ENCODE results near the gene MYL12A.
"Not testable (repeated sequence)": the region's sequence is repeated elsewhere in the genome, so short reads cannot be mapped to it uniquely, and the experiment has no call there.

The MYL12A gene

GRCh38 chr18:3213300-3214059, 34.1 kb upstream of the MYL12A start:
- H3K9ac ChIP-seq (ENCODE audit: low read length in 5 of 5): no peak overlapping the region
- H3K27me3 ChIP-seq (ENCODE audit: control insufficient read depth in 5 of 5, insufficient read depth in 4 of 5, low read length in 5 of 5): no peaks in the 10 kb centered on the region
- H3K4me3 ChIP-seq (ENCODE audit: low read depth in 1 of 5, low read length in 5 of 5): no peak overlapping the region
- H3K9me3 ChIP-seq (ENCODE audit: control insufficient read depth in 5 of 5, low read length in 5 of 5): no peaks in the 10 kb centered on the region
- H3K36me3 ChIP-seq (ENCODE audit: control insufficient read depth in 5 of 5, insufficient read depth in 5 of 5, low read length in 5 of 5): peaks cover 0 to 8% (median 5%) of the 10 kb centered on the region in 5 donors
- H3K27ac ChIP-seq (ENCODE audit: low read depth, low read length): peak overlapping the region; percentile 76
- H3K4me1 ChIP-seq (ENCODE audit: control insufficient read depth in 5 of 5, insufficient read depth in 5 of 5, low read length in 5 of 5): peaks cover 0 to 44% (median 35%) of the 10 kb centered on the region in 5 donors

GRCh38 chr18:3214855-3215637, 32.6 kb upstream of the MYL12A start:
- H3K9me3 ChIP-seq (ENCODE audit: control insufficient read depth in 5 of 5, low read length in 5 of 5): no peaks in the 10 kb centered on the region
- no peak overlapping the region for H3K27ac ChIP-seq (ENCODE audit: low read depth, low read length)
- H3K27me3 ChIP-seq (ENCODE audit: control insufficient read depth in 5 of 5, insufficient read depth in 4 of 5, low read length in 5 of 5): no peaks in the 10 kb centered on the region
- H3K4me1 ChIP-seq (ENCODE audit: control insufficient read depth in 5 of 5, insufficient read depth in 5 of 5, low read length in 5 of 5): peaks cover 0 to 59% (median 46%) of the 10 kb centered on the region in 5 donors
- H3K9ac ChIP-seq (ENCODE audit: low read length in 5 of 5): no peak overlapping the region
- peaks cover 0 to 8% (median 5%) of the 10 kb centered on the region in 5 donors for H3K36me3 ChIP-seq (ENCODE audit: control insufficient read depth in 5 of 5, insufficient read depth in 5 of 5, low read length in 5 of 5)
- H3K4me3 ChIP-seq (ENCODE audit: low read depth in 1 of 5, low read length in 5 of 5): no peak overlapping the region

GRCh38 chr18:3216987-3217386, 30.6 kb upstream of the MYL12A start:
- Histone ChIP-seq H3K4me3 (ENCODE audit: low read depth in 1 of 5, low read length in 5 of 5) (peak overlapping the region in 1 of 5 donors; percentile 9), H3K4me1 (ENCODE audit: control insufficient read depth in 5 of 5, insufficient read depth in 5 of 5, low read length in 5 of 5) (peaks cover 0 to 45% (median 39%) of the 10 kb centered on the region in 5 donors), H3K27ac (ENCODE audit: low read depth, low read length) (peak overlapping the region; percentile 91), H3K36me3 (ENCODE audit: control insufficient read depth in 5 of 5, insufficient read depth in 5 of 5, low read length in 5 of 5) (peaks cover 0 to 8% (median 5%) of the 10 kb centered on the region in 5 donors), H3K9me3 (ENCODE audit: control insufficient read depth in 5 of 5, low read length in 5 of 5) (no peaks in the 10 kb centered on the region), H3K9ac (ENCODE audit: low read length in 5 of 5) (no peak overlapping the region), H3K27me3 (ENCODE audit: control insufficient read depth in 5 of 5, insufficient read depth in 4 of 5, low read length in 5 of 5) (no peaks in the 10 kb centered on the region)

- Histone ChIP-seq H3K9ac (ENCODE audit: low read length in 5 of 5) (peak overlapping the region in 3 of 5 donors; percentile 28 to 78 (median 75)), H3K27me3 (ENCODE audit: control insufficient read depth in 5 of 5, insufficient read depth in 4 of 5, low read length in 5 of 5) (no peaks in the 10 kb centered on the region), H3K36me3 (ENCODE audit: control insufficient read depth in 5 of 5, insufficient read depth in 5 of 5, low read length in 5 of 5) (peaks cover 0 to 8% (median 5%) of the 10 kb centered on the region in 5 donors), H3K9me3 (ENCODE audit: control insufficient read depth in 5 of 5, low read length in 5 of 5) (no peaks in the 10 kb centered on the region), H3K4me3 (ENCODE audit: low read depth in 1 of 5, low read length in 5 of 5) (no peak overlapping the region), H3K4me1 (ENCODE audit: control insufficient read depth in 5 of 5, insufficient read depth in 5 of 5, low read length in 5 of 5) (peaks cover 0 to 36% (median 30%) of the 10 kb centered on the region in 5 donors), H3K27ac (ENCODE audit: low read depth, low read length) (peak overlapping the region; percentile 91)
Observed at GRCh38 chr18:3217948-3218647, 29.5 kb upstream of the MYL12A start.

- H3K27ac ChIP-seq (ENCODE audit: low read depth, low read length): peak overlapping the region; percentile 91
- no peaks in the 10 kb centered on the region for H3K9me3 ChIP-seq (ENCODE audit: control insufficient read depth in 5 of 5, low read length in 5 of 5)
- H3K4me1 ChIP-seq (ENCODE audit: control insufficient read depth in 5 of 5, insufficient read depth in 5 of 5, low read length in 5 of 5): peaks cover 0 to 29% (median 25%) of the 10 kb centered on the region in 5 donors
- H3K4me3 ChIP-seq (ENCODE audit: low read depth in 1 of 5, low read length in 5 of 5): peak overlapping the region in 3 of 5 donors; percentile 34 to 45 (median 38)
- peak overlapping the region in 2 of 5 donors; percentile 28 to 78 for H3K9ac ChIP-seq (ENCODE audit: low read length in 5 of 5)
- H3K36me3 ChIP-seq (ENCODE audit: control insufficient read depth in 5 of 5, insufficient read depth in 5 of 5, low read length in 5 of 5): peaks cover 0 to 8% (median 5%) of the 10 kb centered on the region in 5 donors
- no peaks in the 10 kb centered on the region for H3K27me3 ChIP-seq (ENCODE audit: control insufficient read depth in 5 of 5, insufficient read depth in 4 of 5, low read length in 5 of 5)
Observed at GRCh38 chr18:3218819-3219218, 28.8 kb upstream of the MYL12A start.

- peak overlapping the region; percentile 12 to 78 (median 46) for H3K9ac ChIP-seq (ENCODE audit: low read length in 5 of 5)
- no peaks in the 10 kb centered on the region for H3K27me3 ChIP-seq (ENCODE audit: control insufficient read depth in 5 of 5, insufficient read depth in 4 of 5, low read length in 5 of 5)
- H3K36me3 ChIP-seq (ENCODE audit: control insufficient read depth in 5 of 5, insufficient read depth in 5 of 5, low read length in 5 of 5): peaks cover 0 to 8% (median 5%) of the 10 kb centered on the region in 5 donors
- peak overlapping the region; percentile 34 to 45 (median 40) for H3K4me3 ChIP-seq (ENCODE audit: low read depth in 1 of 5, low read length in 5 of 5)
- peak overlapping the region; percentile 91 for H3K27ac ChIP-seq (ENCODE audit: low read depth, low read length)
- H3K9me3 ChIP-seq (ENCODE audit: control insufficient read depth in 5 of 5, low read length in 5 of 5): no peaks in the 10 kb centered on the region
- H3K4me1 ChIP-seq (ENCODE audit: control insufficient read depth in 5 of 5, insufficient read depth in 5 of 5, low read length in 5 of 5): peaks cover 0 to 30% (median 27%) of the 10 kb centered on the region in 5 donors
Observed at GRCh38 chr18:3219241-3219630, 28.4 kb upstream of the MYL12A start.

- Histone ChIP-seq H3K9ac (ENCODE audit: low read length in 5 of 5) (peak within 1 kb of the TSS; percentile 12 to 78 (median 46)), H3K9me3 (ENCODE audit: control insufficient read depth in 5 of 5, low read length in 5 of 5) (no peaks in the 10 kb centered on the region), H3K27ac (ENCODE audit: low read depth, low read length) (peak within 1 kb of the TSS; percentile 91), H3K4me1 (ENCODE audit: control insufficient read depth in 5 of 5, insufficient read depth in 5 of 5, low read length in 5 of 5) (peaks cover 0 to 33% (median 28%) of the 10 kb centered on the region in 5 donors), H3K36me3 (ENCODE audit: control insufficient read depth in 5 of 5, insufficient read depth in 5 of 5, low read length in 5 of 5) (peaks cover 0 to 6% (median 3%) of the 10 kb centered on the region in 5 donors), H3K4me3 (ENCODE audit: low read depth in 1 of 5, low read length in 5 of 5) (peak within 1 kb of the TSS; percentile 34 to 45 (median 40)), H3K27me3 (ENCODE audit: control insufficient read depth in 5 of 5, insufficient read depth in 4 of 5, low read length in 5 of 5) (no peaks in the 10 kb centered on the region)
Observed at GRCh38 chr18:3219631-3220335, 27.8 kb upstream of the MYL12A start, which contains the start of gene MYOM1. MYOM1 (minus strand) TSS chr18:3219968; CDS start chr18:3215223, 4,745 bp downstream.

GRCh38 chr18:3220868-3221267, 26.7 kb upstream of the MYL12A start:
- not testable (repeated sequence) for H3K9ac ChIP-seq (ENCODE audit: low read length in 5 of 5); H3K27me3 ChIP-seq (ENCODE audit: control insufficient read depth in 5 of 5, insufficient read depth in 4 of 5, low read length in 5 of 5); H3K9me3 ChIP-seq (ENCODE audit: control insufficient read depth in 5 of 5, low read length in 5 of 5); H3K4me3 ChIP-seq (ENCODE audit: low read depth in 1 of 5, low read length in 5 of 5); H3K36me3 ChIP-seq (ENCODE audit: control insufficient read depth in 5 of 5, insufficient read depth in 5 of 5, low read length in 5 of 5)
- peaks cover 0 to 33% (median 28%) of the 10 kb centered on the region in 5 donors for H3K4me1 ChIP-seq (ENCODE audit: control insufficient read depth in 5 of 5, insufficient read depth in 5 of 5, low read length in 5 of 5)
- H3K27ac ChIP-seq (ENCODE audit: low read depth, low read length): peak overlapping the region; percentile 91

- Histone ChIP-seq H3K36me3 (ENCODE audit: control insufficient read depth in 5 of 5, insufficient read depth in 5 of 5, low read length in 5 of 5) (no peaks in the 10 kb centered on the region), H3K9ac (ENCODE audit: low read length in 5 of 5) (no peak overlapping the region), H3K27me3 (ENCODE audit: control insufficient read depth in 5 of 5, insufficient read depth in 4 of 5, low read length in 5 of 5) (no peaks in the 10 kb centered on the region), H3K9me3 (ENCODE audit: control insufficient read depth in 5 of 5, low read length in 5 of 5) (no peaks in the 10 kb centered on the region), H3K4me1 (ENCODE audit: control insufficient read depth in 5 of 5, insufficient read depth in 5 of 5, low read length in 5 of 5) (peaks cover 0 to 39% (median 28%) of the 10 kb centered on the region in 5 donors), H3K4me3 (ENCODE audit: low read depth in 1 of 5, low read length in 5 of 5) (no peak overlapping the region), H3K27ac (ENCODE audit: low read depth, low read length) (no peak overlapping the region)
Observed at GRCh38 chr18:3221496-3221895, 26.1 kb upstream of the MYL12A start.

Measured in subcutaneous abdominal adipose tissue (tissue), 5 donors.